NCI-H82 treated with DMSO at 0.1 percent for 48 hours (cell line): ENCODE results near the gene APOC3.

Source experiments
- DNase-seq: peaks from one replicate; lab custom pipeline; 2025; ENCODE audit not compliant: unreplicated experiment; lab: John Stamatoyannopoulos, UW

APOC3 gene

GRCh38 chr11:116847612-116848011, 17.9 kb downstream of the APOC3 start:
- no peak for DNase-seq

- no peak for DNase-seq
These were observed 19.4 kb downstream of the APOC3 start for GRCh38 chr11:116849060-116849459.

GRCh38 chr11:116849486-116849885, 19.8 kb downstream of the APOC3 start:
- DNase-seq = no peak

- DNase-seq = no peak
These were observed 21.9 kb downstream of the APOC3 start for GRCh38 chr11:116851626-116852025.

- DNase-seq = no peak
These were observed 22.7 kb downstream of the APOC3 start for GRCh38 chr11:116852261-116853031.

- no peak for DNase-seq
These were observed 23.9 kb downstream of the APOC3 start for GRCh38 chr11:116853461-116854073.

GRCh38 chr11:116855413-116855812, 25.7 kb downstream of the APOC3 start:
- no peak for DNase-seq

GRCh38 chr11:116856423-116856822, 26.7 kb downstream of the APOC3 start:
- DNase-seq = no peak

GRCh38 chr11:116857316-116857715, 27.6 kb downstream of the APOC3 start:
- no peak for DNase-seq

- DNase-seq = no peak
These were observed 28.2 kb downstream of the APOC3 start for GRCh38 chr11:116857936-116858335.

- no peak for DNase-seq
These were observed 29.5 kb downstream of the APOC3 start for GRCh38 chr11:116859175-116859574.

- DNase-seq = no peak
These were observed 30.6 kb downstream of the APOC3 start for GRCh38 chr11:116860303-116860702.

- no peak for DNase-seq
These were observed 31.8 kb downstream of the APOC3 start for GRCh38 chr11:116861539-116861938.

- no peak for DNase-seq
These were observed 32.5 kb downstream of the APOC3 start for GRCh38 chr11:116862185-116862584.

- DNase-seq = no peak
These were observed 33.2 kb downstream of the APOC3 start for GRCh38 chr11:116862951-116863350.

- no peak for DNase-seq
These were observed 34.8 kb downstream of the APOC3 start for GRCh38 chr11:116864531-116864930.

GRCh38 chr11:116865696-116866095, 36.0 kb downstream of the APOC3 start:
- DNase-seq = no peak

GRCh38 chr11:116866804-116867455, 37.2 kb downstream of the APOC3 start:
- DNase-seq = no peak

- DNase-seq = no peak
These were observed 37.9 kb downstream of the APOC3 start for GRCh38 chr11:116867619-116868018.

GRCh38 chr11:116868066-116868465, 38.4 kb downstream of the APOC3 start:
- DNase-seq = no peak

- DNase-seq = no peak
These were observed 39.9 kb downstream of the APOC3 start for GRCh38 chr11:116869610-116870009.

- DNase-seq = no peak
These were observed 40.3 kb downstream of the APOC3 start for GRCh38 chr11:116870054-116870453.
